Superior temporal gyrus (tissue), 1 donor: ENCODE data around the gene CTSD.

Experiments used
- DNase-seq: peaks from one replicate; pipeline ENCODE4 v3.0.0-alpha.2; 2016; ENCODE audit errors: extremely low spot score

CTSD gene

DNA sequence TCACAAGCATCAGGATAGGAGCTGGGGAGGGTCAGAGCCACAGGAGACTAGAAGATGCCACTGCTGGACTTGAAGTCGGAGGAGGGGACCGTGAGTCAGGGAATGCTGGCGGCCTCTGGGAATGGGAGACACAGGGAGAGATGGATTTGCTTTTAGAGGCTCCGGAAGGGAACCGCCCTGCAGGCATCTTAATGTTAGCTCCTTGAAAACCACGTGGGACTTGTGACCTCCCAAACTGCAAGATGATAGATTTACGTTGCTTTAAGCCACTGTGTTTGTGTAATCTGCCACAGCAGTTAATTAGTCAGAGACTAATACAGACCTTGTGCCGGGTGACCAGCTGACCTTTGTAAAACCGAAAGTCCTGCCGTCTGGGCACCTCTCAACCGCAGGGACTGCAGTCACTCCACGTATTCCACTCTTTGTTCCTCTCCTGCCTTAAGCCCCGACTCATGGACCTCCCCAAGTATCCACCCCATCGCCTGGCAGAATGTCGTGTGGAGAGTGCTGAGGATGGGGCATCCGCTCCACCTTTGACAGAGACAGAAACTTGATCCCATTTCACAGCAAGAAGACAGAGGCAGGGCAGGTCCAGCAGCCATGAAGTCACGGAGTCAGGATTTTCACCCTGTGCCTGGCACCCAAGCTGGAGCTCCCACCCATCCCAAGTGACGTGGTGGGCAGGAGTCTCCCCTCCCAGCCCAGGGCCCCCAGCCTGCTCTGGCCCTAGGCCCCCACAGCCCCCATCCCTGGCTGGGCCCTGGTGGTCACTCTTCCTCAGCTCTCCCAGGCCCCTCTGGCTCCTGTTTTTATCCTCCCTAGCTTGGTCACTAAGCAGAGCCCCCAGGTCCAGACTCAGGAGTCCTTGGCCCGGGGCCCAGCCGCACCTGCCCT, 19.4 kb upstream of the CTSD start:
- DNase-seq = no peak

DNA sequence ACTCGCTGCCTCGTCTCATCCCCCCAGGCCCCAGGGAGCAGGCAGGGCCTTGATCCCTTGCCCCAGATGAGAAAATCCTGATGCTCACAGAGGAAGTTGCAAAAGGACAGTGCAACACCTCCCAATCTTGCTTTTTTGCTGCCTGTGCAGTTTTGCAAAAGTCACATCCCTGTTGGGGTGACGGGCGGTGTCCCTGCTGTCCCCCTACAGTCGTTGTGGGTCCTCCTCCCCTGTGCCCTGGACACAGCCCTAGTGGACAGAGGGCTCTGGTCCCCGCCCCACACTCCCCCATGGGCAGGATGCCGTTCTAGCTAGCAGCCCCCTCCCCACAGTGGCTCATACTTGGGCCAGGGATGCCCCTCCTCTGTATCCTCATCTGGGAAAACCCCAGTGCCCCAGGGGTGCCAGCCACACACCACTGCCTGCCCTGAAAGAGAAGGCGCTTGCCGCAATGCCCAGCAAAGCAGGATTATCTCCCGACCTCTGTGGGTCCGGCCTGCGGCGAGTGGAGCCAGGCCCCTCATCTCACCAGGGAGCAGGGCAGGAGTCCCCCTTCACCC, 18.4 kb upstream of the CTSD start:
- DNase-seq = no peak

DNA sequence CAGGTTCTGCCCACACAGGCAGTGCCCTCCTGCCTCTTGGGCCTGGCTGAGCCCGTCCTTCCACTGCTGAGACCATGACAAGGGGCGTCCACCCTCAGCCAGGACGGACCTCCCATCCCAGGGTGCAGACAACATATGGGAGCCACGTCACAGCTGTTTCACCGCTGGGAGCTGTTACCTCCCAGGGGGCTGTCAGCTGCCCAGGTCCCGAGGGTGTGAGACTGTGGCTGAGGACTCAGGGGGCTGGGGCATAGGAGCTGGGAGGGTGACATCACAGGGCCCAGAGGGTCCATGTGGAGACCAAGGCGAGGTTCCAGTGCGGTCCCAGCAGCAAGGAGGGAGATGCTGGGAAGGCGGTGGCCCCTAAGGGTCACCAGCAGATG, 17.9 kb upstream of the CTSD start:
- no peak for DNase-seq

DNA sequence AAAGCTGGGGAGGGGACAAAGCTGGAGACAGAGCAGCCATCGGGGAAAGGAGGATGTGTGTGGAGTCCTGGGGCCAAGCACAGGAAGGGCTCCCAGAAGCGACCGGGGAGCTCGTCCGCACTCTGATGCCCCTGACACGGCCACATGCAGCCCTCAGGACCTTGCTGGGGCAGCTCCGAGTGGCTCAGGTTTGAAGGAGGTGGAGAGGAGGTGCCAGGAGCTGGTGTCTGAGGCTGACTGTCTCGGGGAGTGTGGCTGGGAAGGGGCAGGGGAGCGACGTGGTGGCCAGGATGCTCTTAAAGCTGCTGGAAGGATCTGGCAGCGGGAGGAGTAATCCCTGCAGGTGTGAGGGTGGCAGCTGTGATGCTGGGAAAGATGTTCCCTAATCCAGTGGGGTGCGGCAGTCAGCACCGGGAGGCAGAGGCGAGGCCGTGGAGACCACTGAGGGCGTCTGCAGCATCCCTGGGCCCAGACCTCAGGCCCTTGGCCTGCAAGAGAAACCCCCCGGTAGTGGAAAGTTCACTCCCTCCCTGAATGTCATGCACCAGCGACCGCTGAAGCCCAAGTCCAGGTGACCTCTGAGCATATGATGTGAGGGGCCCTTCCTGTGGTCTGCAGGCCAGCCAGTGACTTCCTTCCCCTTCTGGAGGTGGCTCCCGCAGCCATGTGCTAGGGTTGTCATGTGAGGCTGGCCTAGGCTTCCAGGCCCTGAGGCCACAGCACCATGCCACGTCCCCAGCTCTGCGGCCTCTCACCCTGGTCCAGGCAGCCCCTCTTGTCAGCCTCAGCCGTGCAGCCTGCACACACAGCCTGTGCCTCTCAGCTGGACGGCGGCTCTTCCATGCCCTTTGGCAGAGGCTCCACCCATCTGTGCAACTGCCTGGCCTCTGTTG, 17.2 kb upstream of the CTSD start:
- DNase-seq = no peak

DNA sequence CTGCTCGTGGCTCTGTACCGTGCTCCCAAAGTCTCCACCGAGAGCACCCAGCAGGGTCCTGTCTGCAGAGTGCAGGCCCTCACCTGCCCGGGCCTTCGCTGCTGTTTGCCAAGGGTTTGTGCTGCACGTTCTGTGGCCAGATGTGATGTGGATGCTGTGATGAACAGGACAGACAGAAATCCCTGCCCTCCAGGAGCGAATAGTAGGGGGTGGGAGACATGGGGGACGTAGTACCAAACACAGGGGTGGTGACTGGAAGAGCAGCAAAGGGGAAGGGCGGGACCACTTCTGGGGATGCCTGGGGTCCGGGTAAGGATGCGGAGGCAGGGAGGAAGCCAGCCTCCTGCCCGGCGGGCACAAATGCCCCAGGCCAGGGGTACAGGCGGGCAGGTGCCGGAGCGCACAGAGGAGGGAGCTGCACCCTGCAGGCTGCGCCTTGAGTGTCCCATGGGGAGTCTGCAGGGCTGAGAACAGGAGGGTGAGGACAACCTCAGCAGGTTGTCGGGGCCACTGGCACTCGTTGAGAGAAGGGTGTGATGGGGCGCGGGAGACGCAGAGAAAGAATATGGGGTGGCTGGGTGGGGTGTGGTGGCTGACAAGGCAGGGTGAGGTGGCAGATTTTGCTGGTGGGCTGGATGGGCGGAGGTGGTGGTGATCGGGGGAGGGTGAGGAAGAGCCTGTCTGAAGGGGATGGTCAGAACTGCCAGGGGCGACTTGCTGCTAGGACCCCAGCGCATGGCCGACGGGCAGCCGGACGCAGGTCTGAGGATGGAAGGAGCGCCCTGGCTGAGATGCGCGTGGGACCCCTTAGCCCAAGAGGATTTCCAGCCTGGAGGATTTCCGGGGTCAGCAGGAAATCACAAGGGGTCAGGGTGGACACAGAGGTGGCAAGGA, 16.3 kb upstream of the CTSD start:
- DNase-seq = no peak

DNA sequence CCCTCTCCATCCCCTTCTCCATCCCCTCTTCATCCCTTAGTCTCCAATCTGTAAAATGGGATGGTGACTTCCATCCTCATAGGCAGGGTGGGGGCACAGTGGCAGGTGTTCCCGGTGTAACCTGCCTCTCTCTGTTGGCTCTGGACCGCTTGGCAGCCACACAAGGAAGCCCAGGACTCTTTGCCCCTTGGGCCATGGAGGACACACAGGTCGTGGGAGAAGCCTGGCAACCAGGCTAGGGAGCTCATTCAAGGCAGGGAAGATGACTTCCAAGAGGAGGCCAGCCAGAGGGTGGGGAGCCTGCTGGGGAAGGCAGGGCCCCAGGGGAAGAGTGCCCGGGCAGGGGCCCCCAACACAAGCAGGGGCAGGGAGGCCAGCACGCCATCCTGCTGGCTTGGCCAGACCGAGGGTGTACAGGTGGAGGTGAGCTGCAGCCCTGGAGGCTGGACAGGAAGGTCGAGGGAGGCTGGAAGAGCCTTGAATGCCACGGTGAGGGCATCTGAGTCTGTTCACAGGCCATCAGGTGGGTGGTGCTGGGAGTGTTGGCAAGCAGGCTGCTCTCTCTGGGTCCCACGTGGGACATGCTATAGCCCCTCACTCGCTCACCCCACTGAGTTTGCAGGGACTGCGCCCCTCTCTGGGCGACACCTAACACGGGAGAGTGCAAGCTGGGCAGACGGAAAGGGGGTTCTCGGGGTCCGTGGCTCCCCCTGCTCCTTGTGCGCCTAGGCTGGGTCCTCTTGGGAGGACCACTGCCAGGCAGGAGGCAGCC, 15.5 kb upstream of the CTSD start:
- no peak for DNase-seq

DNA sequence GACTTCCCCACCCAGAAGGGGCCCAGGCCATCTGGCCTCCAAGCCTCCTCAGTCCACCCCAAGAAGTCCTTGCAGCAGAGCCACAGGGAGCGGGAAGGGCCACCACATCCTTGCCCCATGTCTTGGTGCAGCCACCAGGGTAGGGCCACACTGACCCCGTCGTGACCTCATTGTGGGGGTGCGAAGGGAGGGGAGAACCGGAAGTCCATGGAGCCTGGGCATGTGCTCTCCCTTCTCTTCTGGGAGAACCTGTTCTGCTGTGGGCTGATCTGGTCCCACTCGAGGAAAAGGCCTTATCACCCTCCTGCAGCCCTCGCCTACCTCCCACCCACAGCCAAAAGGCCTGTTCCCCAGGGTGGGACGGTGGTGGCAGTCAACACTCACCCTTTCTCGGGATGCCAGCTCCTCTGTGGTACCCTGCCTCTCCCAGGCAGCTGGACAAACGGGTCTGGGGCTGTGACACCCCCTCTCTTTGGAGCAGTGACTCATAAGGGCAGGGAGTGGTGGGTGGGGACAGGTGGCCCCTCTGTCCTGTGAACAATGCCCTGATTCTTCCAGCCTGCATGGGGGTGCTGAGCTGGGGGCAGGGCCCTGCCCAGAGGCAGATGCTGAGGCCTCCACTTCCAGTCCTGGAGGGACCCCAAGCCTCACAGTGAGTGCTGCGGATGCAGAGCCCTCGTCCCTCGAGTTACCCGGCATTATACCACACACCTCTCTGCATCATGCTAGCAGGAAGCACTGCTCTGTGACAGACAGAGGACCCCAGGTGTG, 14.6 kb upstream of the CTSD start:
- DNase-seq = no peak

DNA sequence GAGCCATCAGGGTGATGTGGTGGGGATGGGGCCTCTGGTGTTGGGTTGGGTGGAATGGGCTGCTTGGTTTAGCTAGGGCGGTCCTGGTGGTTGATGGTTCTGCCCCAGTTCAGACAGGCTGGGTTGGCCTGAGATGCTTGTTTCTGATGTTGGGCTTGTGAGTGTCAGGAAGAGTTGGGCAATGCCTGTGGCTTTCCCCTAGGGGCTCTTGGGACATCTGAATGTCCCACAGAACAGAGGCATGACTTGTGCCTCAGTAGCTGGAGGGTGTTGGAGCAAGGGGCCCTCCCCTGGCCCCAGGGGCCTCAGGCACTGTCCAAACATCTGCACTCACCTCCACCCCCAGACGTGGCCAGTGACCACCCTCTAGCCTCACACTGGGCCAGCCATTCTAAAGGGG, 14.0 kb upstream of the CTSD start:
- no peak for DNase-seq

DNA sequence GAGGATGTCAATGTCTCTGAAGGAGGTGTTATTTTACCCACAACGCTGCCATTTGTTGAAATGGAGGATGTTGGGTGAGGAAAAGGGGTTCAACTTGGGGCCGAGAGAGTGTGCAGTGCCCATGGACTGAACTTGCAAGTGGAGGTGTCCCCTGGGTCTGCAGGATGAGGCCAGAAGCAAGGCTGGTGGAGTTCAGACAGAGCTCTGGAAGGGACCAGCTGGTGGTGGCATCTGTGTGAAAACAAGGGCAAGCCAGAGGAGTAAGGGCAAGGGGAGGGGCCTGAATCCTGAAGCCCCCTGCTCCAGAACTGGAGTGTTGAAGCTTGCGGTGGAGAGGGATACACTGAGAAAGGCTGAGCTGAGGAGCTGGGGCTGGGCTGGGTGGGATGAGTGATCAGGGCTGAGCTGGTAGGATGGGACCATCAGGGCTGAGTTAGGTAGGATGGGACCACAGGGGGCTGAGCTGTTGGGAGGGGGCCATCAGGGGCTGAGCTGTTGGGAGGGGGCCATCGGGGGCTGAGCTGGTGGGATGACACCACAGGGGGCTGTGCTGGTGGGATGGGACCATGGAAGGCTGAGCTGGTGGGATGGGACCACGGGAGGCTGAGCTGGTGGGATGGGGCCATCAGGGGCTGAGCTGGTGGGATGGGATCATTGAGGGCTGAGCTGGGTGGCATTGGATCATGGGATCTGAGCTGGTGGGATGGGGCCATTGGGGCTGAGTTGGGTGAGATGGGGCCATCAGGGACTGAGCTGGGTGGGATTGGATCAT, 13.4 kb upstream of the CTSD start:
- no peak for DNase-seq

DNA sequence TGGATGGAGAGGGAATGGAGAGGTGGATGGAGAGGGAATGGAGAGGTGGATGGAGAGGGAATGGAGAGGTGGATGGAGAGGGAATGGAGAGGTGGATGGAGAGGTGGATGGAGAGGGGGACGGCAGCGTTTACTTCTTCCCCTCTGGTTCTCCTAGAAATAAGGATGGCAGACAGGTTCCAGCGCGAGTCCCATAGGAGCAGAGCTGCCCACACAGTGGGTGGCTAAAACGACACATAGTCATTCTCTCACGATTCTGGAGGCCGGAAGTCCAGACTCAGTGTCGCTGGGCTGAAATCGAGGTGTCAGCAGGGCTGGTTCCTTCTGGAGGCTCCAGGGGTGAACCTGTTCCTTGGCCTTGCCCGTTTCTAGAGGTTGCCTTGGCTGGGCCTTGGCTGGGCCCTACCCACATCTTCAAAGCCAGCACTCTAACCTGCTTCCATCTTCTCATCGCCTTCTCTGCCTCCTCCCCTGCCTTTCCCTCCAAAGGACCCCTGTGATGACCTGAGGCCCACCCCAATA, 12.7 kb upstream of the CTSD start:
- no peak for DNase-seq

DNA sequence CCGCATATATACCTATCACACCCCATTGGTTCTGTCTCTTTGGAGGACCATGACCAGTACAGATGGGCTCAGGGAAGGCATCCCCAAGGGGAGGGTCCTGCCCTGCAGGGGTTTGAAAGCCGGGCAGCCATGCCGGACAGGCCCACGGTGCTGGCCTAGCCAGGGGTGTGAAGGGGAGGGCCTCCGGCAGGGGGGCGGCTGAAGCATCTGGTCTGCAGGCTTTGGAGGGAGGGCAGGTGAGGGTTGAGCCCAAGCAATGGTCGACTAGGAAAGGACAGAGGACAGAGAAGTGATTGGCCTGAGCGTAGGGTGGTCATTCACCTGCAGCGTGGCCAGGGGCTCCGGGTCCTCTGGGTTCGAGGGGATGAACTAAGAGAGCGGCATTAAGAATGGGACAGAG, 11.2 kb upstream of the CTSD start:
- DNase-seq = no peak

DNA sequence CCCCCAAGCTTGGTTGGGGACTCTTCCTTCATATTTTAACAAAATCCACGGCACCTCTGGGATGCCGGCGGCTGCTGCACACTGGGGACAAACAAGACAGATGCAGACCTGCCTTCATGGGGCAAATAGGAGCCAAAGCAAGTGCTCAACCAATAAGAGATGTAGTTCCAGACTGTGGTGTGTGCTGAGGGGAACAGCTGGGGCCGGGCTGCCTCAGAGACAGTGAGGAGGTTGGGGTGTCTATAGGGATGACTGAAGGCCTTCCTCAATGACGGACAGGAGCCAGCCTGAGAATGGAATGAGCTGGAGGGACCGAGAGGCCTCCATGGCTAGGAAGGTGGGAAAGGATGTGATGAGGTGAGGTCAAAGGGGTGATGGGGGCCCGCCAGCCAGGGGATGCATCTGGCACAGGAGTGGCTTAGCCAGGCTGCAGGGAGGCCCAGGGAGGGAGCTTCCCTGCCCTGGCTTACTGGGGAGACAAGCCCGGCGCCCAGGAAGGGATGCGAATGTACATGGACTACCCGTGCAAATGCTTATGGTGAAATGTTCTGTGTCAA, 10.3 kb upstream of the CTSD start:
- DNase-seq = no peak

DNA sequence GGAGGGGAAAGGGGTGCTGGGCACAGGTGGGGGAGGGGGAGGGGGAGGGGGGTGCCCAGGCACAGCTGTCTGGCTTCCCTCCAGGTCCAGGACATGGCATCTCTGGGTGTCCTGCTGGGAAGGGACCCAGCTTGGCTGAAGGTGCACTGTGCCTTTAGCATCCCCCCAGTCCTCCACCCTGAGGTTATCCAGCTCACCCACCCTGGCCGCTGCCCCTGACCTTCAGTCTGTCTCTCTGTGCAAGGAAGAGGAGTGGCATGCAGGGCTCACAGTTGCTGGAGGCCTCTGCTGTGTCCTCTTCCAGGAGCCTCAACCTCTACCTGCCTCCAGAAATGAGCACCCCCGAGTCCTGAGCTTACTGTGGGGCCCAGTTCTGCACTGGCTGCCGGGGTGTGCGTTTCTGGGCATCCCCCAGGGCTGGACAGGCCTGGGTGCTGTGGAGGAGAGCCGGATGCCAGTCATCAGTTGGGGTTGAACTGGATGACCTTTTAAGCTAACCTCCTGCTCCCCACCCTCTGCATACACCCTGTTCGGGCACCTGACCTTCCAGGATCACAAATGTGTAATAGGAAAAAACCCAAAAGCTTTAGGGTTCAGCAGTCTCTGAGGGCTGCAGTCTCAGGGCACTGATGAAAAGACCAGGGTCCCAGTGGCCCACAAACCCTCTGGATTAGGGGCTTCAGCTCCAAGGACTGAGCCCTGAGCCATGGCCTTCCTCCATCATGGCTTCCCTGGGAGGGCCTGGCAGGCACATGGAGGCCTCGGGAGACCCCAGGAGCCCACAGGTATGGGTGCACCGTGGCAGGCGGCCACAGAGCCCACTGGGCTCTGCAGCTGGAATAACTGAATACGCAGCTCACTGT, 9.6 kb upstream of the CTSD start:
- no peak for DNase-seq

DNA sequence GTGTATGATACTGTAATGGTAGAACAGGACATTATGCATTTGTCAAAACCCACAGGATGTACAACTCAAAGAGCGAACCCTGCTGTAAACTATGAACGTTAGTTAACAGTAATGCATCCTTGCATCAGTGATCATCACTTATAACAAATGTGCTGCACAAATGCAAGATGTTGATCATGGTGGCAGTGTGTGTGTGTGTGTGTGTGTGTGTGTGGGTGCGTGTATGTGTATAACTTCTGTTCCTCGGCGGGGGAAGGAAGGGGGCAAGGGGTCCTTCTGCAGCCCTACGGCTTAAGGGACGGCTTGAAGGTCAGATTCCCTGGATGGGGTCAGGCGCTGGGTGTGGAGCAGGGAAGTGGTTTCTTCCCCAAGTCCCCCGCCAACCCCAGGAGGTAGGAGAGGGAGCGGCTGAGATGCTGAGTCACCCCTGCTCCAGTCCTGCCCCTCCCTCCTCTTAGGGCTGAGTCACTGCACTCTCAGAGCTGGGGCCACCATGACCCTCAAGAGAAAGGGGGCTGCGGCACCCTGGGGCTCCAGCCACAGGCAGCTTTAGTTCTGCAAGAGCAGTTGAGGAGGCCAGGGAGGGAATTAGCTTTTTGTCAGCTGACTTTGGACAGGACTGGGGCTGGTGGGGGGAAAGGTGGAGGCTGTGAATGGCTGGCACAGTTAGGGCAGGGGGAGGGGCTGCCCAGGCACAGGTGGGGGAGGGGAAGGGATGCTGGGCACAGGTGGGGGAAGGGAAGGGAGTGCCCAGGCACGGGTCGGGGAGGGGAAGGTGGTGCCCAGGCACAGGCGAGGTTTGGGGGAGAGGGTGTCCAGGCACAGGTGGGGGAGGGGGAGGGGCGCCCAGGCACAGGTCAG, 8.8 kb upstream of the CTSD start:
- DNase-seq = no peak

DNA sequence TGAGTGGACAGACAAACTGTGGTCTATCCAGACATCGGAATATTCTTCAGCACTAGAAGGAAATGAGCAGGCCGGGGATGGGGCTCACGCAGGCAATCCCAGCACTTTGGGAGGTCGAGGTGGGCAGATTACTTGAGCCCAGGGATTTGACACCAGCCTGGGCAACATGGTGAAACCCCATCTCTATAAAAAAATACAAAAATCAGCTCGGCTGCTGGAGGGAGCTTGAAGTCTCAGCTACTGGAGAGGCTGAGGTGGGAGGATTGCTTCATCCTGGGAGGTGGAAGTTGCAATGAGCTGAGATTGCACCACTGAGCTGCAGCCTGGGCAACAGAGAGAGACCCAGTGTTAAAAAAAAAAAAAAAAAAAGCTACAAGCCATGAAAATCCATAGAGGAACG, 8.0 kb upstream of the CTSD start:
- DNase-seq = no peak

DNA sequence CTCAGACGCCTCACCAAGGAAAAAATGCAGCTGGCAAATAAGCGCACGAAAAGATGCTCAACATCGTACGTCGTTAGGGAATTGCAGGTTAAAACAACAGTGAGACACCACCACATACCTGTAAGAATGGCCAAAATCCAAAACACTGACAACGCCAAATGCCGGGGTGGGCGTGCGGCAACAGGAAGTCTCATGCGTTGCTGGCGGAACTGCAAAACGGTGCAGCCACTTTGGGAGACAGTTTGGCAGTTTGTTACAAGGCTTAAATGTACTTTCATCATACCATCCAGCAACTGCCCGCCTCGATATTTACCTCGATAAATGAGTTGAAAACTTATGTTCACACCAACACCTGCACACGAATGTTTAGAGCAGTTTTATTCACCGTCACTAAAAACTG, 7.5 kb upstream of the CTSD start:
- DNase-seq = no peak

DNA sequence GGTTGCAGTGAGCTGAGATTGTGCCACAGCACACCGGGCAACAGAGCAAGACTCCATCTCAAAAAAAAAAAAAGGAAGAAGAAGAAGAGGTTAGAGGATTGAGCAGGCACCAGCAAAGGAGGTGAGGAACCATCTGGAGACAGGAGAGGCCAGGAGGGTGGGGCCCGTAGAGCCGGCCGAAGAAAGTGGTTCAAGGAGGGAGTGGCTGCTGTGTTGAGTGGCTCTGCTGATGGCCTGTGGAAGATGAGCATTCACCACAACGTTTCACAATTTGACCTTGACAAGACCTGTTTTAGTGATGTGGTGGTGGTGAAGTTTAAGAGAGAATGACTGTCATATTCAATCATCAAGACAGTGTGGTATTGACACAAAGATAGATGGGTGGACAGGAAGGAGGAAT, 6.8 kb upstream of the CTSD start:
- no peak for DNase-seq
